ENCODE data around the gene KAZN. TPM values are rescaled to one million over a fixed set of nuclear protein-coding genes. Genes with fewer than 3 reads are reported as not detected.

The KAZN gene
- total and polyA plus RNA-seq, 2 of the 8 experiments (the other 6 are each of a cell fraction or from before 2014, with no cell fraction given): 3.7 to 11.8 TPM

DNA sequence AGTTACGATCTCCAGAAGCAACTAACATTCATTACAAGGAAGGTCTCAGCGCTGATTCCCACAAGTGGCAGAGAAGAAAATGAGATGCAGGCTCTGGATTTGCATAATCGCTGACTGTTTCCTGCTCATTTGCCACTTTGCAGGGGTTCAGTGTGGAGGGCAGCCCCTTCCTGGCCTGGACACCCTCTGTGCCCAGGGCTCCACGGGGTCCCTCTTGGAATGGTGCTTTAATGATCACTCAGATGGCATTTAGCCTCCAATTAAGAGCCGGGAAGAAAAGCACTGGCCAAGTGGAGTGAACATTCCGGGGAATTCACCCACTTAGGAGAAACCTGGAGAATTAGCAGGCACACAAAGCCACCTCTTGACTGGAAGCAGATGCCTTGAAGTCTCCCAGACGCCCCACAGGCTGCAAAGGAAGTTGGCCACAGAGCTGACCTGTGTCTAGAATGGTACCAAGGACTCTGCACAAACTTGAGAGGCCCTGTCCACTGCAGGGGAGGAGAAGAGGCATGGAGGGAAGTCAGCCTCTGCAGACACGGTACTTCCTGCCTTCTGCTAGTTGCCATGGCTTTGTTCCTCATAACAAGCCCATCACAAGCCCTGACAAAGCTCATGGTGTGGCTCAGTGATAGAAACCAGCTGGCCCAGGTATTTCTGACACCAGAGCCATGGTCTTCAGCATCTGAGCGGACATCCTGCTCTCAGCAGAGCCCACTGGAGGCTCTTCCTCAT, 157.2 kb downstream of the KAZN start:
- POLR2A ChIA-PET (ENCODE audit: partially characterized antibody): no interaction called here
- no peak for TF ChIP-seq SRF (IDR thresholded peaks at IDR 0.05; ENCODE audit: low read depth, low read length)
- no peak for TF ChIP-seq CTBP2 (IDR thresholded peaks at IDR 0.05; ENCODE audit: borderline replicate concordance, insufficient read depth, insufficient read length, low read length)
- TF ChIP-seq RXRA (IDR thresholded peaks at IDR 0.05; ENCODE audit: insufficient read depth, low read depth, low read length): no peak
- no peak for TF ChIP-seq YY1 (IDR thresholded peaks at IDR 0.05; ENCODE audit: low read depth, low read length)
- no peak for TF ChIP-seq FOSL1 (IDR thresholded peaks at IDR 0.05; ENCODE audit: insufficient read depth, low read depth, low read length)
- TF ChIP-seq EP300 (IDR thresholded peaks at IDR 0.05; ENCODE audit: borderline replicate concordance in 1 of 2, low read depth in 2 of 2, low read length in 2 of 2): no peak
- no peak for TF ChIP-seq RAD21 (IDR thresholded peaks at IDR 0.05 in 1 of 2, conservative IDR thresholded peaks at IDR 0.05 in 1 of 2; ENCODE audit: low read depth in 2 of 2, low read length in 2 of 2)
- TF ChIP-seq TAF1 (IDR thresholded peaks at IDR 0.05; ENCODE audit: low read depth, low read length): no peak
- TF ChIP-seq POU5F1 (IDR thresholded peaks at IDR 0.05; ENCODE audit: low read depth, low read length): no peak
- TF ChIP-seq ZNF274 (IDR thresholded peaks at IDR 0.05; ENCODE audit: borderline replicate concordance, extremely low read depth, low read length): no peak

More for the DNA sequence above, 157.2 kb downstream of the KAZN start:
- Histone ChIP-seq H2AFZ (ENCODE audit: low read length) (no peak overlapping the region), H4K20me1 (replicated peaks in 1 of 2; ENCODE audit: control insufficient read depth in 1 of 2, insufficient read depth in 2 of 2, low read length in 2 of 2) (no peaks in the 10 kb centered on the region), H3K4ac (replicated peaks; ENCODE audit: insufficient read length, low read depth, low read length) (no peak overlapping the region), H2BK5ac (ENCODE audit: low read depth, low read length) (no peak overlapping the region), H4K5ac (ENCODE audit: insufficient read length, low read depth, low read length) (no peak overlapping the region), H3K4me1 (replicated peaks in 1 of 4; ENCODE audit: control insufficient read depth in 3 of 4, insufficient read depth in 4 of 4, low read length in 3 of 4) (peaks cover 0 to 12% (median 6%) of the 10 kb centered on the region in 4 experiments; a peak in 4 of 7 replicates), H3K4me3 (ENCODE audit: extremely low read depth in 1 of 4, insufficient read depth in 2 of 4, low read depth in 3 of 4, low read length in 4 of 4) (no peak overlapping the region), H3K14ac (ENCODE audit: insufficient read length) (no peak overlapping the region), H3K9me3 (ENCODE audit: insufficient read depth in 2 of 2, low read depth in 1 of 2, low read length in 1 of 2) (no peaks in the 10 kb centered on the region), H4K91ac (replicated peaks; ENCODE audit: insufficient read length, low read length) (peak overlapping the region; percentile 58), H2BK20ac (ENCODE audit: low read length) (no peak overlapping the region), H3K56ac (replicated peaks; ENCODE audit: insufficient read length, low read depth, low read length) (no peak overlapping the region), H2AK5ac (ENCODE audit: low read depth, low read length) (peak overlapping the region; percentile 17; the same call in 1 of the 2 replicates), H3K23me2 (ENCODE audit: low read depth, low read length) (no peaks in the 10 kb centered on the region), H3K23ac (ENCODE audit: insufficient read length) (no peak overlapping the region), H4K8ac (ENCODE audit: extremely low read depth, insufficient read depth, low read length) (no peak overlapping the region), H3K27ac (ENCODE audit: low read depth, low read length) (no peak overlapping the region), H3K9ac (replicated peaks in 1 of 4; ENCODE audit: extremely low read depth in 1 of 4, low read depth in 3 of 4, low read length in 3 of 4) (no peak overlapping the region), H3K36me3 (ENCODE audit: control insufficient read depth in 2 of 4, insufficient read depth in 4 of 4, low read length in 3 of 4) (no peaks in the 10 kb centered on the region), H3K79me2 (ENCODE audit: control insufficient read depth in 1 of 2, insufficient read depth in 2 of 2, low read length in 2 of 2) (no peaks in the 10 kb centered on the region), H2BK12ac (ENCODE audit: low read depth, low read length) (peak overlapping the region; percentile 53; the same call in 1 of the 2 replicates), H3K79me1 (ENCODE audit: low read depth, low read length) (no peaks in the 10 kb centered on the region), H3K27me3 (replicated peaks in 1 of 4; ENCODE audit: control insufficient read depth in 3 of 4, extremely low read depth in 1 of 4, insufficient read depth in 3 of 4, low read length in 3 of 4) (no peaks in the 10 kb centered on the region), H2BK120ac (replicated peaks; ENCODE audit: low read depth, low read length) (no peak overlapping the region), H2BK15ac (ENCODE audit: low read length) (peak overlapping the region; percentile 93; the same call in 1 of the 2 replicates), H3K4me2 (ENCODE audit: insufficient read depth in 1 of 2, low read depth in 2 of 2, low read length in 2 of 2) (no peak overlapping the region), H3K18ac (ENCODE audit: extremely low read depth, low read length) (peak overlapping the region; percentile 54; the same call in 1 of the 2 replicates)
- WGBS, 2 experiments (ENCODE audit: extremely low coverage in 1 of 2, insufficient coverage in 1 of 2, insufficient read length in 1 of 2, insufficient replicate concordance in 2 of 2, low coverage in 1 of 2, low lambda C conversion rate in 2 of 2, missing lambda C conversion rate in 1 of 2): 81% methylated on average over 8 of the region's 9 CpGs; no CpG with 5 or more reads in 1 of the 2 experiments
- DNase-seq (ENCODE audit: low read depth in 1 of 2, low spot score in 2 of 2) (no peak), FAIRE-seq (no peak)
- CTCF ChIA-PET (ENCODE audit: partially characterized antibody): no interaction called here
